ENCODE measurements around the gene GSTT4.
"Not testable (repeated sequence)": the region's sequence is repeated elsewhere in the genome, so short reads cannot be mapped to it uniquely, and the experiment has no call there.

The GSTT4 gene

GRCh38 chr22:23974836-23975352 is 30.4 kb downstream of the GSTT4 start:
- H3K4me3 Mint-ChIP-seq; H3K27ac Mint-ChIP-seq (ENCODE audit: low read depth); H3K36me3 Mint-ChIP-seq (ENCODE audit: insufficient read depth); H3K27me3 Mint-ChIP-seq; DNase-seq (ENCODE audit: low spot score in 2 of 2); H3K4me1 Mint-ChIP-seq; H3K9me3 Mint-ChIP-seq: not testable (repeated sequence)
- peak; percentile 35 for ATAC-seq (replicated peaks; ENCODE audit: extremely low read depth, poor library complexity, severe bottlenecking)

GRCh38 chr22:23974345-23974744 is 30.9 kb downstream of the GSTT4 start, which contains the start of gene DDT:
Gene DDT, minus strand, starts transcription at chr22:23974441. Its CDS starts 27 bp downstream, at chr22:23974414.
- H3K36me3 Mint-ChIP-seq (ENCODE audit: insufficient read depth), result peaks cover 11% of the 10 kb centered on the region
- not testable (repeated sequence) for DNase-seq (ENCODE audit: low spot score in 2 of 2); H3K27ac Mint-ChIP-seq (ENCODE audit: low read depth); H3K27me3 Mint-ChIP-seq; H3K4me3 Mint-ChIP-seq; H3K9me3 Mint-ChIP-seq; H3K4me1 Mint-ChIP-seq
- ATAC-seq (replicated peaks; ENCODE audit: extremely low read depth, poor library complexity, severe bottlenecking), result peak; percentile 99

DNA sequence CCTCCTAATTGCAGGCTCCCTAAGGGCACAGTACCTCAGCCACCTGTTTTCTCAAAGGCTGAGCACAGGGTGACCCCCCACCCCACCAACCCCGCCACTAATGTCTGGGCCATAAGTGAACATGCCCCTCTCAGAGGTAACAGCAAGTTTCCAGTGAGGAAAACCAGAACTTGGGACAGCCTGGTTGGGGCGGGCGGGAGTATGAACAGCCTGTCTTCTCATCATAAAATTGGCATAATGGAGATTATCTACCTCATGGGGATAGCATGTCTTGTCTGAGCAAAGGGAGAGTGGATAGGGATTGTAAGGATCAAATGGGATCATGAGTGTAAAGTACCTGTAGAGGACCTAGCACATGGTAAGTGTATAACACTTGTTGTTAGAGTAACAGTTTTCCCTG is 33.3 kb downstream of the GSTT4 start:
- not testable (repeated sequence) for ATAC-seq (replicated peaks; ENCODE audit: extremely low read depth, poor library complexity, severe bottlenecking); H3K4me1 Mint-ChIP-seq; H3K9me3 Mint-ChIP-seq; DNase-seq (ENCODE audit: low spot score in 2 of 2); H3K4me3 Mint-ChIP-seq; H3K27me3 Mint-ChIP-seq; H3K27ac Mint-ChIP-seq (ENCODE audit: low read depth)
- peaks cover 12% of the 10 kb centered on the region for H3K36me3 Mint-ChIP-seq (ENCODE audit: insufficient read depth)

DNA sequence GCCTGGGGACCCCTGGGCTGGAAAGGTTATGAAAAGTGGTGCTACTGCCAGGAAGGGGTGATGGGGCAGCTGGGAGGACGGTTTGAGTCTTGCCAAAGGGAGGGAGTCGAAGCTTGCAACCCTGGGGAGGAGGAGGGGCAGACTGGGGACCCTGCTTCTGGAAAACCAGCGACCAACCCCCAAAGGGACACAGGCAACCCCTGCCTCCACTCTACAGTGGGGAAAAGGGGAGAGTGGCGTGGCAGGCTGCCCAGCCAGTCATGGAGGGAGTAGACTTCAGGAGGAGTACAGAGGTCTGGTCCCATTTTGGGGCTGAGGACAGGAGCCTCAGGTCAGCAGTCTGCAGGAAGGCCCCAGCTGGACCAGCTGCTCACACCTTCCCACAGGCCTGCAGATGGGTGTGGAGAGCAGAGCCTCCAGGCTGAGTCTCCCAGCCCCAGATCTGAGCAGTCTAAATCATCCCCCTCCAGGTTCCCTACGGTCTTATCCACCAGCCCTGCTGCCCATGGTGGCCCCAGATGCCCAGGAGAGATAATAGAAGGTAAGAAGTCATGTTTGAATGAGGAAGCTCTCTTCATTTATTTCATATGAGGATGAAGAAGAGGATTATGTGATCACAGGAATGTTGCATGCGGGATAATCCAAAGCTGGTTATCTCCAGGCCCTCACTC is 34.3 kb downstream of the GSTT4 start:
- Mint-ChIP-seq H3K27ac (ENCODE audit: low read depth) (no peak overlapping the region), H3K27me3 (no peaks in the 10 kb centered on the region), H3K4me1 (peaks cover 10% of the 10 kb centered on the region), H3K4me3 (no peak overlapping the region), H3K9me3 (no peaks in the 10 kb centered on the region), H3K36me3 (ENCODE audit: insufficient read depth) (peaks cover 12% of the 10 kb centered on the region)
- ATAC-seq (replicated peaks; ENCODE audit: extremely low read depth, poor library complexity, severe bottlenecking) (no peak), DNase-seq (ENCODE audit: low spot score in 2 of 2) (no peak)

GRCh38 chr22:23970201-23970641 is 35.0 kb downstream of the GSTT4 start:
- ATAC-seq (replicated peaks; ENCODE audit: extremely low read depth, poor library complexity, severe bottlenecking), result no peak
- no peak overlapping the region for H3K4me3 Mint-ChIP-seq

DNA sequence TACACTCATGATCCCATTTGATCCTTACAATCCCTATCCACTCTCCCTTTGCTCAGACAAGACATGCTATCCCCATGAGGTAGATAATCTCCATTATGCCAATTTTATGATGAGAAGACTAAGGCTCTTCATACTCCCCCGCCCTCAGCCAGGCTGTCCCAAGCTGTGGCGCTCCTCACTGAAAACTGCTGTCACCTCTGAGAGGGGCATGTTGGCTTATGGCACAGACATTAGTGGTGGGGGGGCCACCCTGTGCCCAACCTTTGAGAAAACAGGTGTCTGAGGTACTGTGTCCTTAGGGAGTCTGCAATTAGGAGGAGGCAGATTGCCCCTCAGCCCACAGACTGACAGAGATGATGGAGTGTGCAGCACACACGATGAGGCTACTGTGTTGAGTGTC is 36.2 kb downstream of the GSTT4 start:
- no peaks in the 10 kb centered on the region for H3K27me3 Mint-ChIP-seq
- peaks cover 12% of the 10 kb centered on the region for H3K36me3 Mint-ChIP-seq (ENCODE audit: insufficient read depth)
- no peak overlapping the region for H3K27ac Mint-ChIP-seq (ENCODE audit: low read depth)
- no peak overlapping the region for H3K4me3 Mint-ChIP-seq
- DNase-seq (ENCODE audit: low spot score in 2 of 2) (no peak), ATAC-seq (replicated peaks; ENCODE audit: extremely low read depth, poor library complexity, severe bottlenecking) (no peak)
- H3K9me3 Mint-ChIP-seq, result no peaks in the 10 kb centered on the region
- peaks cover 10% of the 10 kb centered on the region for H3K4me1 Mint-ChIP-seq

More at GRCh38 chr22:23970201-23970641, 35.0 kb downstream of the GSTT4 start:
- H3K4me1 Mint-ChIP-seq, result peaks cover 10% of the 10 kb centered on the region
- peak overlapping the region; percentile 3 for H3K27ac Mint-ChIP-seq (ENCODE audit: low read depth)
- peaks cover 12% of the 10 kb centered on the region for H3K36me3 Mint-ChIP-seq (ENCODE audit: insufficient read depth)
- H3K27me3 Mint-ChIP-seq, result no peaks in the 10 kb centered on the region
- no peaks in the 10 kb centered on the region for H3K9me3 Mint-ChIP-seq
- no peak for DNase-seq (ENCODE audit: low spot score in 2 of 2)

DNA sequence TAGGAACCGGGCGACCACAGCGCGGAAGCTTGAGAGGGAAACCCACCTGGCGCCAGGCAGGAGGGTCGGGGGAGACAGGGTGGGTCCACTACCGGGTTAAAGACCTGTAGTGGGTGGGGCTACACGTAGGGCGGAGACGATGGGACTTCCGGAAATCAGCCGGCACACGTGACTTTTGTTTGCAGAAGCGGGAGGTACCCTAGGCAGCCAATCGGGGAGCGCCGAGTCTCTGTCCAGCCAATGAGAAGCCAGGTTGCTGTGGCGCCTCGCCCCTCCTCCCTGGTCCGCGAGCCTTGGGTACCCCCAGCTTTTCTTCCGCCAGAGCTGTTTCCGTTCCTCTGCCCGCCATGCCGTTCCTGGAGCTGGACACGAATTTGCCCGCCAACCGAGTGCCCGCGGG is 38.7 kb downstream of the GSTT4 start, which contains the start of gene DDTL:
Gene DDTL, plus strand, starts transcription at position 321 of the 400 bp plus-strand sequence. Its CDS starts 27 bp downstream, at position 348.
- H3K36me3 Mint-ChIP-seq (ENCODE audit: insufficient read depth); DNase-seq (ENCODE audit: low spot score in 2 of 2); H3K4me1 Mint-ChIP-seq; H3K9me3 Mint-ChIP-seq; H3K27ac Mint-ChIP-seq (ENCODE audit: low read depth); H3K4me3 Mint-ChIP-seq; H3K27me3 Mint-ChIP-seq: not testable (repeated sequence)
- peak; percentile 99 for ATAC-seq (replicated peaks; ENCODE audit: extremely low read depth, poor library complexity, severe bottlenecking)

DNA sequence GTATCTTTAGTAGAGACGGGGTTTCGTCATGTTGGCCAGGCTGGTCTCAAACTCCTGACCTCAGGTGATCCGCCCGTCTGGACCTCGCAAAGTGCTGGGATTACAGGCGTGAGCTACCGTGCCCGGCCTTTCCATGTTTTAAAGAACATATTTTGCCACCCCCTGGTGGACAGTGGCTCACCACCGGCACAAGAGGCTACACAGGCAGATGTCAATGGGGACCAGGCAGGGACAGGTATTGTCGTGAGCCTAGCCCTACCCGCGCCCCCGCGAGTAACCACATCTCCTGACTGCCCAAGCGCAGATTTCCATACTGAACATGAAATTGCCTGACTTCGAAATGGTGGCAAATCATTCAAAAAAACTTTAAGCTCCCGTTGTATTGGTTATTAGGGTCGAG is 39.2 kb downstream of the GSTT4 start:
- not testable (repeated sequence) for H3K36me3 Mint-ChIP-seq (ENCODE audit: insufficient read depth); H3K9me3 Mint-ChIP-seq; H3K27me3 Mint-ChIP-seq; H3K4me1 Mint-ChIP-seq; DNase-seq (ENCODE audit: low spot score in 2 of 2); H3K4me3 Mint-ChIP-seq; H3K27ac Mint-ChIP-seq (ENCODE audit: low read depth)
- peak; percentile 38 for ATAC-seq (replicated peaks; ENCODE audit: extremely low read depth, poor library complexity, severe bottlenecking)

GRCh38 chr22:23961084-23961771 is 44.0 kb downstream of the GSTT4 start, which contains the start of gene GSTT2B:
Gene GSTT2B, minus strand, starts transcription at chr22:23961195. Its CDS starts 64 bp downstream, at chr22:23961131.
- H3K27ac Mint-ChIP-seq (ENCODE audit: low read depth); H3K27me3 Mint-ChIP-seq; H3K36me3 Mint-ChIP-seq (ENCODE audit: insufficient read depth); H3K4me3 Mint-ChIP-seq; DNase-seq (ENCODE audit: low spot score in 2 of 2); ATAC-seq (replicated peaks; ENCODE audit: extremely low read depth, poor library complexity, severe bottlenecking); H3K4me1 Mint-ChIP-seq; H3K9me3 Mint-ChIP-seq: not testable (repeated sequence)

DNA sequence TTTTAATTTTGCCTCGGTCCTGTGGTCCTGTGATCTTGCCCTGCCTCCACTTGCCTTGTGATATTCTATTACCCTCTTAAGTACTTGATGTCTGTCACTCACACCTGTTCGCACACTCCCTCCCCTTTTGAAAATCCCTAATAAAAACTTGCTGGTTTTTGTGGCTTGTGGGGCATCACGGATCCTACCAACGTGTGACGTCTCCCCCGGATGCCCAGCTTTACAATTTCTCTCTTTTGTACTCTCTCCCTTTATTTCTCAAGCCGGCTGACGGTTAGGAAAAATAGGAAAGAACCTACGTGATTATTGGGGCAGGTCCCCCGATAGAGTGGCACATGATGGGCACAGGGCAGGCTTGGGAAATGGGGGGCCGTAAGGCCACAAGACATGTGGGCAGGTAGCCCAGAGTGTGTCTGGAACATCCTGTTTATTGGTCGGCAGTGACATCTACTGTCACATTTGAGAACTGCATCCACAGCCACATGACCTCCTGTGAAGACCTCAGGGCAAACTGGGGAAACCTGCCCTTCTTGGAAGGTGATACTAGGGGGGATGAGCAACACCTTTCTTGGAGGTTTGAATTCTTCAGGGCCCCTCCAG is 48.9 kb downstream of the GSTT4 start:
- not testable (repeated sequence) for H3K4me3 Mint-ChIP-seq

DNA sequence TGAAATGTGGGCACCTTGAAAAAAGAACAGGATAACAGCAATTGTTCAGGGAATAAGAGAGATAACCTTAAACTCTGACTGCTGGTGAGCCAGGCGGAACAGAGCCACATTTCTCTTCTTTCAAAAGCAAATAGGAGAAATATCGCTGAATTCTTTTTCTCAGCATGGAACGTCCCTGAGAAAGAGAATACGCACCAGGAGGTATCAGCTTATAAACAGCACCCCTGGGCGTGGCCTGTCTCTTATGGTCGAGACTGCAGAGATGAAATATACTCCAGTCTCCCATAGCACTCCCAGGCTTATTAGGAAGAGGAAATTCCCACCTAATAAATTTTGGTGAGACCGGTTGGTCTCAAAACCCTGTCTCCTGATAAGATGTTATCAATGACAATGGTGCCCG is 49.4 kb downstream of the GSTT4 start:
- not testable (repeated sequence) for H3K36me3 Mint-ChIP-seq (ENCODE audit: insufficient read depth); H3K4me3 Mint-ChIP-seq; H3K4me1 Mint-ChIP-seq; ATAC-seq (replicated peaks; ENCODE audit: extremely low read depth, poor library complexity, severe bottlenecking); H3K9me3 Mint-ChIP-seq; H3K27ac Mint-ChIP-seq (ENCODE audit: low read depth); DNase-seq (ENCODE audit: low spot score in 2 of 2); H3K27me3 Mint-ChIP-seq

More for the DNA sequence above, 48.9 kb downstream of the GSTT4 start:
- DNase-seq (ENCODE audit: low spot score in 2 of 2), result peak; percentile 52 to 90
- peak; percentile 80 for ATAC-seq (replicated peaks; ENCODE audit: extremely low read depth, poor library complexity, severe bottlenecking)
- H3K36me3 Mint-ChIP-seq (ENCODE audit: insufficient read depth); H3K27me3 Mint-ChIP-seq; H3K9me3 Mint-ChIP-seq; H3K27ac Mint-ChIP-seq (ENCODE audit: low read depth); H3K4me1 Mint-ChIP-seq: not testable (repeated sequence)

- not testable (repeated sequence) for H3K36me3 Mint-ChIP-seq (ENCODE audit: insufficient read depth); H3K9me3 Mint-ChIP-seq; H3K4me1 Mint-ChIP-seq
These were observed 50.3 kb downstream of the GSTT4 start for GRCh38 chr22:23954991-23955305.

More at GRCh38 chr22:23954991-23955305, 50.3 kb downstream of the GSTT4 start:
- not testable (repeated sequence) for H3K4me3 Mint-ChIP-seq; H3K27me3 Mint-ChIP-seq; DNase-seq (ENCODE audit: low spot score in 2 of 2); ATAC-seq (replicated peaks; ENCODE audit: extremely low read depth, poor library complexity, severe bottlenecking); H3K27ac Mint-ChIP-seq (ENCODE audit: low read depth)

All from central memory CD8-positive, alpha-beta T cell (primary cell).